SK-N-SH (cell line): ENCODE results near the gene VPS18. TPM values are rescaled to one million over a fixed set of nuclear protein-coding genes. Genes with fewer than 3 reads are reported as not detected.

Source experiments
- CTCF ChIA-PET: fragments of 300-600, 350-600 bp; formaldehyde crosslinking; extraction: SDS; loops from one replicate; lab custom pipeline; 2021; lab: Yijun Ruan, JAX
- POLR2A ChIA-PET: fragments of 350-600 bp; sonication (Branson Sonifier 250); formaldehyde crosslinking; extraction: SDS; loops from one replicate; lab custom pipeline; 2020; ENCODE audit warnings: antibody characterized with exemption, inconsistent platforms; lab: Yijun Ruan, JAX
- DNase-seq: peaks from one replicate; pipeline ENCODE4 v3.0.0; 2012
- H2AFZ ChIP-seq: fragments of 200-600 bp; sonication (generic); 2 replicates; pipeline ENCODE4 v1.8.1; 2016; ENCODE audit warnings: antibody characterized with exemption, mild to moderate bottlenecking, low read depth
- H3F3A ChIP-seq: fragments of 200-600 bp; sonication (generic); replicated peaks from 2 replicates; pipeline ENCODE3; 2016; ENCODE audit warnings: antibody characterized with exemption, mild to moderate bottlenecking; ENCODE audit not compliant: insufficient read depth
- H3K27ac ChIP-seq, 2 experiments: fragments of 200-500 bp in 1 of 2; fragments of 200-600 bp in 1 of 2; sonication (Bioruptor generic) in 1 of 2; sonication (generic), shearing (Covaris generic) in 1 of 2; 2 replicates each; pipeline versions ENCODE4 v1.5.1 to v1.6.1; 2014 to 2016; ENCODE audit warnings: low read depth in 2 of 2, inconsistent platforms in 1 of 2, low read length in 1 of 2, mild to moderate bottlenecking in 1 of 2, mixed read lengths in 1 of 2
- H3K27me3 ChIP-seq: fragments of 200-600 bp; sonication (generic), shearing (Covaris generic); 2 replicates; pipeline ENCODE4 v1.6.1; 2016; ENCODE audit warnings: mixed run types; ENCODE audit not compliant: insufficient read depth
- H3K36me3 ChIP-seq, 2 experiments: fragments of 200-500 bp in 1 of 2; fragments of 200-600 bp in 1 of 2; sonication (Bioruptor generic) in 1 of 2; sonication (generic) in 1 of 2; replicated peaks in 1 of 2; 2 replicates each; pipeline versions ENCODE3 to v1.5.1; 2014 to 2016; ENCODE audit warnings: low read length in 1 of 2, mild to moderate bottlenecking in 1 of 2; ENCODE audit not compliant: insufficient read depth in 2 of 2, control insufficient read depth in 1 of 2
- H3K4me1 ChIP-seq, 2 experiments: fragments of 200-500 bp in 1 of 2; fragments of 200-600 bp in 1 of 2; sonication (Bioruptor generic) in 1 of 2; sonication (generic), shearing (Covaris generic) in 1 of 2; 2 replicates each; pipeline versions ENCODE4 v1.5.1 to v1.6.1; 2014 to 2016; ENCODE audit warnings: low read depth in 1 of 2, low read length in 1 of 2, mixed run types in 1 of 2; ENCODE audit not compliant: insufficient read depth in 2 of 2, control insufficient read depth in 1 of 2
- H3K4me2 ChIP-seq: fragments of 200-600 bp; sonication (generic), shearing (Covaris generic); 2 replicates; pipeline ENCODE4 v1.6.1; 2017; ENCODE audit warnings: mixed run types
- H3K4me3 ChIP-seq, 2 experiments: fragments of 200-500 bp in 1 of 2; fragments of 200-600 bp in 1 of 2; sonication (Bioruptor generic) in 1 of 2; sonication (generic), shearing (Covaris generic) in 1 of 2; 2 replicates each; pipeline versions ENCODE4 v1.5.1 to v1.8.1; 2014 to 2016; ENCODE audit warnings: low read depth in 2 of 2, inconsistent platforms in 1 of 2, low read length in 1 of 2, mild to moderate bottlenecking in 1 of 2, mixed read lengths in 1 of 2, moderate library complexity in 1 of 2
- H3K79me2 ChIP-seq: fragments of 200-600 bp; sonication (generic); 2 replicates; pipeline ENCODE4 v1.8.1; 2017; ENCODE audit warnings: mild to moderate bottlenecking; ENCODE audit not compliant: insufficient read depth
- H3K9ac ChIP-seq: fragments of 200-600 bp; sonication (generic); 2 replicates; pipeline ENCODE4 v1.6.1; 2017; ENCODE audit warnings: mixed run types
- H3K9me2 ChIP-seq: fragments of 200-600 bp; sonication (generic); 2 replicates; pipeline ENCODE4 v1.6.1; 2017; ENCODE audit warnings: mixed run types
- H3K9me3 ChIP-seq: fragments of 200-600 bp; sonication (generic); 2 replicates; pipeline ENCODE4 v1.6.1; 2017; ENCODE audit warnings: mixed run types, mild to moderate bottlenecking, moderate library complexity
- H4K20me1 ChIP-seq: fragments of 200-600 bp; sonication (generic); 2 replicates; pipeline ENCODE4 v1.6.1; 2017; ENCODE audit warnings: mild to moderate bottlenecking, mixed run types; ENCODE audit not compliant: insufficient read depth
- ELF1 ChIP-seq: IDR thresholded peaks from 2 replicates; pipeline ENCODE4 v1.4.0; 2012
- EP300 ChIP-seq, 2 experiments: IDR thresholded peaks; 2 replicates each; pipeline versions ENCODE4 v1.4.0 to v1.6.1; 2012; ENCODE audit warnings: borderline replicate concordance in 1 of 2, low read depth in 1 of 2, low read length in 1 of 2
- GATA2 ChIP-seq: sonication (generic); formaldehyde crosslinking; IDR thresholded peaks from 2 replicates; pipeline ENCODE4 v1.5.0; 2020; ENCODE audit warnings: mild to moderate bottlenecking, missing genetic modification reagents
- MXI1 ChIP-seq: IDR thresholded peaks from 2 replicates; pipeline ENCODE4 v1.6.1; 2012; ENCODE audit warnings: mild to moderate bottlenecking, low read depth, low read length, improper control_type of control experiment
- RAD21 ChIP-seq: IDR thresholded peaks from 2 replicates; pipeline ENCODE4 v1.6.1; 2012; ENCODE audit warnings: mild to moderate bottlenecking, low read length
- SIN3A ChIP-seq: IDR thresholded peaks from 2 replicates; pipeline ENCODE4 v1.6.1; 2012; ENCODE audit warnings: low read depth, mild to moderate bottlenecking, low read length, moderate library complexity, borderline replicate concordance
- TAF1 ChIP-seq: IDR thresholded peaks from 2 replicates; pipeline ENCODE4 v1.6.1; 2012; ENCODE audit warnings: low read depth, mild to moderate bottlenecking, low read length, moderate library complexity, borderline replicate concordance
- WGBS: methylation state at CpG from one replicate; pipeline ENCODE4 v1.1.6; 2017; ENCODE audit warnings: low lambda C conversion rate; 5-methylcytosine and 5-hydroxymethylcytosine counted together
- polyA plus RNA-seq, 3 experiments: library from polyadenylated mRNA; depleted of rRNA; stranded (reverse); fragments of >200 nt; gene quantifications; 2 replicates each; pipeline ENCODE4 v1.2.3, GENCODE V29; 2012
- TF ChIP-seq, protein P1 (sequence below): fragments of 200-600 bp; sonication (generic); IDR thresholded peaks from 2 replicates; pipeline ENCODE4 v1.6.1; 2017; ENCODE audit warnings: antibody characterized with exemption, mild to moderate bottlenecking, moderate library complexity
- TF ChIP-seq, protein P2 (sequence below): IDR thresholded peaks from 2 replicates; pipeline ENCODE4 v1.4.0; 2012; ENCODE audit warnings: low read depth
- TF ChIP-seq, protein P3 (sequence below): fragments of 150-350 bp; IDR thresholded peaks from 2 replicates; pipeline ENCODE4 v1.6.1; 2016; ENCODE audit warnings: mild to moderate bottlenecking, low read depth, low read length
- TF ChIP-seq, protein P4 (sequence below): IDR thresholded peaks from 2 replicates; pipeline ENCODE4; 2012

Gene VPS18
- polyA plus RNA-seq, 1 of the 3 experiments (the other 2 are of a cell fraction), result 14.1 TPM

DNA sequence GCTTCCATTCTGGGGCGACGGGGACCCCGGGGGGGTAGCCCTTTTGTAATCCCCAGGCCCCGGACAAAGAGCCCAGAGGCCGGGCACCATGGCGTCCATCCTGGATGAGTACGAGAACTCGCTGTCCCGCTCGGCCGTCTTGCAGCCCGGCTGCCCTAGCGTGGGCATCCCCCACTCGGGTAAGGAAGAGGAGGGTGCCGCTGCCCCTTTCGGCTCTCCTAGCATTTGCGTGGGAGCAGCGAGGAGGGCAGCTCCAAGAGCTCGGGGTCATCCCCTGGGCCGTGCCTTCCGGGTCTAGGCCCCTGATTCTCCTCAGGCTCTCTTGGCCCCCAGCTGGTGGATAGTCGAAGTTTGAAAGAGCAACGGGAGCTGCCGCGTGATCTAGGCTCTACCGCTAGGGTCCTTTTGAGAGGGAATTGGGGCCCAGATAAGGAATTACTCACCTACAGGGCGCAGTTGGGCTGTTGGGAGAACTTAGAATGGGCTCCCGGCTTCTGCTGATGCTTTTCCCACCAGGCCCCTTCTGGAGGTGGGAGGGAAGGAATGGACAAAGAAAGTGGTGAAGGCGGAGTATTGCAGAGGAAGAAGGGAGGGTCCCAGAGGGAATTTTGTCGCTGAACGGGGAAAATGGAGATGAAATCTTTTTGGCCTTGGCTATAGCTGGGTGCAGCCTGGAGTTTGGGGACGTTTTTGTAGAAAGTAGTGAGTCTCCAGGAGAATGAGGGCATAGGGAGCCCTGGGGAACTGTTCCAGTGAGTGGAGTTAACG, 615 bp downstream of the VPS18 start:
- Histone ChIP-seq H3K36me3 (peaks cover 19% of the 10 kb centered on the region in 2 experiments), H4K20me1 (peaks cover 6% of the 10 kb centered on the region; the same call in 1 of the 2 replicates), H3K79me2 (peaks cover 31% of the 10 kb centered on the region), H3K4me2 (peak overlapping the region; percentile 91), H3K27ac (peak overlapping the region; percentile 36 to 85), H3K4me1 (peaks cover 0 to 14% of the 10 kb centered on the region in 2 experiments; a peak in 1 of 4 replicates), H3K27me3 (no peaks in the 10 kb centered on the region), H3K9me2 (no peaks in the 10 kb centered on the region), H3K4me3 (peak overlapping the region; percentile 88 to 91), H3K9ac (peak overlapping the region; percentile 86), H3F3A (peaks cover 11% of the 10 kb centered on the region), H2AFZ (peak overlapping the region; percentile 66; the same call in 1 of the 2 replicates), H3K9me3 (no peaks in the 10 kb centered on the region)
- ChIA-PET CTCF (interaction anchor here (0.8 to 23.8 kb wide), 40 partner anchors 10 to 389 kb away, joined by 3 to 675 read pairs (median 4); partner anchors contain the start of genes DLL4, RHOV, RPUSD2 and SPINT1), POLR2A (interaction anchor here (0.5 to 1.5 kb wide), 8 partner anchors 17 to 138 kb away, joined by 3 to 9 read pairs (median 3); partner anchors contain the start of genes DNAJC17, RHOV and ZFYVE19)
- DNase-seq, result peak; percentile 78
- WGBS, result 2% methylated on average over 12 of the region's 33 CpGs
- TF ChIP-seq RAD21 (no peak), ELF1 (peak; percentile 61)
- TF ChIP-seq, protein P1, sequence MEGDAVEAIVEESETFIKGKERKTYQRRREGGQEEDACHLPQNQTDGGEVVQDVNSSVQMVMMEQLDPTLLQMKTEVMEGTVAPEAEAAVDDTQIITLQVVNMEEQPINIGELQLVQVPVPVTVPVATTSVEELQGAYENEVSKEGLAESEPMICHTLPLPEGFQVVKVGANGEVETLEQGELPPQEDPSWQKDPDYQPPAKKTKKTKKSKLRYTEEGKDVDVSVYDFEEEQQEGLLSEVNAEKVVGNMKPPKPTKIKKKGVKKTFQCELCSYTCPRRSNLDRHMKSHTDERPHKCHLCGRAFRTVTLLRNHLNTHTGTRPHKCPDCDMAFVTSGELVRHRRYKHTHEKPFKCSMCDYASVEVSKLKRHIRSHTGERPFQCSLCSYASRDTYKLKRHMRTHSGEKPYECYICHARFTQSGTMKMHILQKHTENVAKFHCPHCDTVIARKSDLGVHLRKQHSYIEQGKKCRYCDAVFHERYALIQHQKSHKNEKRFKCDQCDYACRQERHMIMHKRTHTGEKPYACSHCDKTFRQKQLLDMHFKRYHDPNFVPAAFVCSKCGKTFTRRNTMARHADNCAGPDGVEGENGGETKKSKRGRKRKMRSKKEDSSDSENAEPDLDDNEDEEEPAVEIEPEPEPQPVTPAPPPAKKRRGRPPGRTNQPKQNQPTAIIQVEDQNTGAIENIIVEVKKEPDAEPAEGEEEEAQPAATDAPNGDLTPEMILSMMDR, result peak; percentile 63
- TF ChIP-seq, protein P2, sequence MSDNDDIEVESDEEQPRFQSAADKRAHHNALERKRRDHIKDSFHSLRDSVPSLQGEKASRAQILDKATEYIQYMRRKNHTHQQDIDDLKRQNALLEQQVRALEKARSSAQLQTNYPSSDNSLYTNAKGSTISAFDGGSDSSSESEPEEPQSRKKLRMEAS, result peak; percentile 49; the same call in 1 of the 2 replicates

DNA sequence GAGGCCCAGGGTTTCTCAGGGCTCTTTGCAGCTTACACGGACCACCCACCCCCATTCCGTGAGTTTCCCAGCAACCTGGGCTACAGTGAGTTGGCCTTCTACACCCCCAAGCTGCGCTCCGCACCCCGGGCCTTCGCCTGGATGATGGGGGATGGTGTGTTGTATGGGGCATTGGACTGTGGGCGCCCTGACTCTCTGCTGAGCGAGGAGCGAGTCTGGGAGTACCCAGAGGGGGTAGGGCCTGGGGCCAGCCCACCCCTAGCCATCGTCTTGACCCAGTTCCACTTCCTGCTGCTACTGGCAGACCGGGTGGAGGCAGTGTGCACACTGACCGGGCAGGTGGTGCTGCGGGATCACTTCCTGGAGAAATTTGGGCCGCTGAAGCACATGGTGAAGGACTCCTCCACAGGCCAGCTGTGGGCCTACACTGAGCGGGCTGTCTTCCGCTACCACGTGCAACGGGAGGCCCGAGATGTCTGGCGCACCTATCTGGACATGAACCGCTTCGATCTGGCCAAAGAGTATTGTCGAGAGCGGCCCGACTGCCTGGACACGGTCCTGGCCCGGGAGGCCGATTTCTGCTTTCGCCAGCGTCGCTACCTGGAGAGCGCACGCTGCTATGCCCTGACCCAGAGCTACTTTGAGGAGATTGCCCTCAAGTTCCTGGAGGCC, 5.4 kb downstream of the VPS18 start:
- no peak overlapping the region for H2AFZ ChIP-seq
- TF ChIP-seq GATA2 (CRISPR knock-in tag) (no peak), RAD21 (no peak), TAF1 (no peak), MXI1 (no peak), EP300 (IDR thresholded peaks at IDR 0.05; ENCODE audit: borderline replicate concordance in 1 of 2, low read depth in 1 of 2, low read length in 1 of 2) (no peak), SIN3A (no peak)
- TF ChIP-seq, protein P3, sequence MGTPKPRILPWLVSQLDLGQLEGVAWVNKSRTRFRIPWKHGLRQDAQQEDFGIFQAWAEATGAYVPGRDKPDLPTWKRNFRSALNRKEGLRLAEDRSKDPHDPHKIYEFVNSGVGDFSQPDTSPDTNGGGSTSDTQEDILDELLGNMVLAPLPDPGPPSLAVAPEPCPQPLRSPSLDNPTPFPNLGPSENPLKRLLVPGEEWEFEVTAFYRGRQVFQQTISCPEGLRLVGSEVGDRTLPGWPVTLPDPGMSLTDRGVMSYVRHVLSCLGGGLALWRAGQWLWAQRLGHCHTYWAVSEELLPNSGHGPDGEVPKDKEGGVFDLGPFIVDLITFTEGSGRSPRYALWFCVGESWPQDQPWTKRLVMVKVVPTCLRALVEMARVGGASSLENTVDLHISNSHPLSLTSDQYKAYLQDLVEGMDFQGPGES, result no peak
- TF ChIP-seq, protein P4, sequence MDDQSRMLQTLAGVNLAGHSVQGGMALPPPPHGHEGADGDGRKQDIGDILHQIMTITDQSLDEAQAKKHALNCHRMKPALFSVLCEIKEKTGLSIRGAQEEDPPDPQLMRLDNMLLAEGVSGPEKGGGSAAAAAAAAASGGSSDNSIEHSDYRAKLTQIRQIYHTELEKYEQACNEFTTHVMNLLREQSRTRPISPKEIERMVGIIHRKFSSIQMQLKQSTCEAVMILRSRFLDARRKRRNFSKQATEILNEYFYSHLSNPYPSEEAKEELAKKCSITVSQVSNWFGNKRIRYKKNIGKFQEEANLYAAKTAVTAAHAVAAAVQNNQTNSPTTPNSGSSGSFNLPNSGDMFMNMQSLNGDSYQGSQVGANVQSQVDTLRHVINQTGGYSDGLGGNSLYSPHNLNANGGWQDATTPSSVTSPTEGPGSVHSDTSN, result no peak
- H3K79me2 ChIP-seq, result peaks cover 45% of the 10 kb centered on the region
- H3K4me3 ChIP-seq, result no peak overlapping the region
- ChIA-PET POLR2A (no interaction called here), CTCF (interaction anchor here (0.7 to 23.8 kb wide), 6 partner anchors 8 to 286 kb away, joined by 3 to 675 read pairs (median 60); partner anchors contain the start of gene DLL4)
- H3K4me2 ChIP-seq, result no peak overlapping the region
- H3K27ac ChIP-seq, result no peak overlapping the region
- peaks cover 19 to 45% of the 10 kb centered on the region in 2 experiments for H3K36me3 ChIP-seq
- H3K4me1 ChIP-seq, result peaks cover 0 to 13% of the 10 kb centered on the region in 2 experiments; a peak in 1 of 4 replicates
- no peak overlapping the region for H3K9ac ChIP-seq
- H3K9me2 ChIP-seq, result no peaks in the 10 kb centered on the region
- DNase-seq, result no peak
- H4K20me1 ChIP-seq, result peaks cover 26% of the 10 kb centered on the region
- H3F3A ChIP-seq, result peaks cover 17% of the 10 kb centered on the region
- 91% methylated on average over 8 of the region's 33 CpGs for WGBS
- H3K27me3 ChIP-seq, result no peaks in the 10 kb centered on the region
- H3K9me3 ChIP-seq, result no peaks in the 10 kb centered on the region
